MCF 10A (cell line): ENCODE results near the gene ADD3. TPM values are rescaled to one million over a fixed set of nuclear protein-coding genes. Genes with fewer than 3 reads are reported as not detected.

Source experiments
- BruUV-seq: library from RNA; stranded (reverse); fragments of 400-500 nt; replicated peaks from 2 replicates; lab custom pipeline; 2021; lab: Mats Ljungman, UMichigan
- CTCF ChIA-PET: fragments of 300-600 bp; sonication (Branson Sonifier 250); formaldehyde crosslinking; extraction: SDS; loops from one replicate; lab custom pipeline; 2021; ENCODE audit warnings: antibody characterized with exemption, inconsistent platforms; lab: Yijun Ruan, JAX
- POLR2A ChIA-PET: fragments of 300-600, 350-650 bp; sonication (Branson Sonifier 250); formaldehyde crosslinking; extraction: SDS; loops from one replicate; lab custom pipeline; 2020; ENCODE audit warnings: antibody characterized with exemption, inconsistent platforms; lab: Yijun Ruan, JAX
- DNase-seq: peaks from one replicate; pipeline ENCODE4 v3.0.0-alpha.2; 2018; ENCODE audit not compliant: unreplicated experiment
- H3K27ac Mint-ChIP-seq: one replicate; pipeline ENCODE4 v1.8.0; 2022; ENCODE audit warnings: mild to moderate bottlenecking, low read depth, mixed read lengths; ENCODE audit not compliant: unreplicated experiment
- H3K27me3 Mint-ChIP-seq: one replicate; pipeline ENCODE4 v1.8.0; 2022; ENCODE audit warnings: mixed read lengths; ENCODE audit not compliant: insufficient read depth, unreplicated experiment
- H3K36me3 Mint-ChIP-seq: one replicate; pipeline ENCODE4 v1.8.0; 2022; ENCODE audit warnings: mild to moderate bottlenecking, moderate library complexity, mixed read lengths; ENCODE audit not compliant: insufficient read depth, unreplicated experiment
- H3K4me1 Mint-ChIP-seq: one replicate; pipeline ENCODE4 v1.8.0; 2022; ENCODE audit warnings: mixed read lengths; ENCODE audit not compliant: insufficient read depth, unreplicated experiment
- H3K4me3 Mint-ChIP-seq: one replicate; pipeline ENCODE4 v1.8.0; 2022; ENCODE audit warnings: mild to moderate bottlenecking, moderate library complexity, mixed read lengths; ENCODE audit not compliant: unreplicated experiment
- H3K9me3 Mint-ChIP-seq: one replicate; pipeline ENCODE4 v1.8.0; 2022; ENCODE audit warnings: mixed read lengths; ENCODE audit not compliant: unreplicated experiment
- intact Hi-C: fragments of 100-400 bp; cut with micrococcal nuclease; formaldehyde crosslinking; loops from 2 replicates; pipeline ENCODE4 v1.14.1; 2022
- total RNA-seq: library from RNA; stranded (reverse); gene quantifications from 2 replicates; pipeline ENCODE4 v1.2.3, GENCODE V29; 2022
- TF ChIP-seq, protein P1 (sequence below): fragments of 200-600 bp; IDR thresholded peaks from one replicate; pipeline ENCODE4 v1.8.0; 2022; ENCODE audit warnings: antibody characterized with exemption, mild to moderate bottlenecking; ENCODE audit not compliant: unreplicated experiment

ADD3 gene
- total RNA-seq, 1 experiment from 2014 or later: 14.5 TPM

- Mint-ChIP-seq H3K27me3 (no peaks in the 10 kb centered on the region), H3K4me1 (peaks cover 6% of the 10 kb centered on the region), H3K9me3 (no peaks in the 10 kb centered on the region), H3K27ac (no peak overlapping the region), H3K36me3 (no peaks in the 10 kb centered on the region), H3K4me3 (no peak overlapping the region)
- TF ChIP-seq, protein P1, sequence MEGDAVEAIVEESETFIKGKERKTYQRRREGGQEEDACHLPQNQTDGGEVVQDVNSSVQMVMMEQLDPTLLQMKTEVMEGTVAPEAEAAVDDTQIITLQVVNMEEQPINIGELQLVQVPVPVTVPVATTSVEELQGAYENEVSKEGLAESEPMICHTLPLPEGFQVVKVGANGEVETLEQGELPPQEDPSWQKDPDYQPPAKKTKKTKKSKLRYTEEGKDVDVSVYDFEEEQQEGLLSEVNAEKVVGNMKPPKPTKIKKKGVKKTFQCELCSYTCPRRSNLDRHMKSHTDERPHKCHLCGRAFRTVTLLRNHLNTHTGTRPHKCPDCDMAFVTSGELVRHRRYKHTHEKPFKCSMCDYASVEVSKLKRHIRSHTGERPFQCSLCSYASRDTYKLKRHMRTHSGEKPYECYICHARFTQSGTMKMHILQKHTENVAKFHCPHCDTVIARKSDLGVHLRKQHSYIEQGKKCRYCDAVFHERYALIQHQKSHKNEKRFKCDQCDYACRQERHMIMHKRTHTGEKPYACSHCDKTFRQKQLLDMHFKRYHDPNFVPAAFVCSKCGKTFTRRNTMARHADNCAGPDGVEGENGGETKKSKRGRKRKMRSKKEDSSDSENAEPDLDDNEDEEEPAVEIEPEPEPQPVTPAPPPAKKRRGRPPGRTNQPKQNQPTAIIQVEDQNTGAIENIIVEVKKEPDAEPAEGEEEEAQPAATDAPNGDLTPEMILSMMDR: no peak
- BruUV-seq: no TSS peak
- no peak for DNase-seq
- intact Hi-C loops: no loop called here
- CTCF ChIA-PET: interaction anchor here (0.6 kb wide), 1 partner anchor 141 kb away, joined by 3 read pairs; no protein-coding TSS in a partner anchor
- POLR2A ChIA-PET: interaction anchor here (2.0 kb wide), 1 partner anchor 10 kb away, joined by 6 read pairs; the partner anchor contains the start of gene ADD3
Observed at GRCh38 chr10:109996766-109997171, 11.0 kb upstream of the ADD3 start.

DNA sequence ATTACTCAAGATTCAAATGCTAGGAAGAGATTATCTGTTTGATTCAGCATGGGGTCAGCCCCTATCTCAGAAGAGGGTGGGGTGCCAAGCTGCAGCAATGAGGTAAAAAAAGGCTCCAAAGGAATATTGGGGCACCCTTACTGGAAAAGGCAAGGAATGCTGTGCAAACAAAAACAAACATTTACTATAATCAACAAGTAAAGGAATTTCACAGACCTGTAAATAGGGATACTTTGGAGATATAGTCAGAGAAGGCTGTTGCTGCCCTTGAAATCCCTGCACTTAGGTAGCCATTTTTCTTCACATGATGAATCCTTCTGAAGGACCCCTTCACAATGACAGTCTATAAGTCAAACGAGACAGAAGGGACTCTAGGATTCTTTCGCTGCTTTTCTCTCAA, 10.6 kb upstream of the ADD3 start:
- DNase-seq: no peak
- intact Hi-C loops: no loop called here
- TF ChIP-seq, protein P1: no peak

DNA sequence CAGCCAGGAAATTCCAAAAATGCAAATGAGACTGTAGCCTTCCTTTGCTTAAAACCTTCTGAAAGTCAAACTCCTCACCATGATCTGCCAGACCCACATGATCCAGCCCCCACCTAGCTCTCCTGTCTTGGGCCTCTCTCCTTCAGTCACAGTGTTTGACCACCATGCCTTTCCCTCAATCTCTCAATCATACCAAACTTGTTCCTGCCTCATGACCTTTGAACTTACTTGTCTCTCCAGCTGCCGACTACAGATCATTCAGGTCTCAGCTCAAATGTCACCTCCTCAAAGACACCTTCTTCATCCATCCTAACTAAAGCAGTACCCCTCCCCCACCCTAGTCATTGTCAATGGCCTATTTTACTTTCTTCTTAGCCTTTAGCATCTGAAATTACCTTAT, 9.3 kb upstream of the ADD3 start:
- CTCF ChIA-PET: interaction anchor here (0.6 to 2.3 kb wide), 4 partner anchors 15 to 114 kb away, joined by 3 to 10 read pairs (median 6); no protein-coding TSS in a partner anchor

More for the DNA sequence above, 10.6 kb upstream of the ADD3 start:
- no peaks in the 10 kb centered on the region for H3K9me3 Mint-ChIP-seq
- ChIA-PET CTCF (interaction anchor here (0.5 to 0.6 kb wide), 2 partner anchors 140 to 1085 kb away, joined by 3 read pairs; no protein-coding TSS in a partner anchor), POLR2A (interaction anchor here (2.0 kb wide), 1 partner anchor 10 kb away, joined by 6 read pairs; the partner anchor contains the start of gene ADD3)
- H3K4me3 Mint-ChIP-seq: no peak overlapping the region
- BruUV-seq: no TSS peak
- no peaks in the 10 kb centered on the region for H3K27me3 Mint-ChIP-seq
- H3K4me1 Mint-ChIP-seq: peaks cover 6% of the 10 kb centered on the region
- H3K27ac Mint-ChIP-seq: no peak overlapping the region
- no peaks in the 10 kb centered on the region for H3K36me3 Mint-ChIP-seq

GRCh38 chr10:110002801-110003523, 4.8 kb upstream of the ADD3 start:
- H3K9me3 Mint-ChIP-seq: no peaks in the 10 kb centered on the region
- POLR2A ChIA-PET: no interaction called here
- CTCF ChIA-PET: interaction anchor here (0.6 to 1.5 kb wide), 3 partner anchors 48 to 119 kb away, joined by 3 to 6 read pairs (median 4); no protein-coding TSS in a partner anchor
- no peak for DNase-seq
- H3K4me3 Mint-ChIP-seq: no peak overlapping the region
- intact Hi-C loops: no loop called here
- H3K27me3 Mint-ChIP-seq: no peaks in the 10 kb centered on the region
- no TSS peak for BruUV-seq
- TF ChIP-seq, protein P1: no peak
- no peaks in the 10 kb centered on the region for H3K36me3 Mint-ChIP-seq
- H3K27ac Mint-ChIP-seq: no peak overlapping the region
- no peaks in the 10 kb centered on the region for H3K4me1 Mint-ChIP-seq

More for the DNA sequence above, 9.3 kb upstream of the ADD3 start:
- Mint-ChIP-seq H3K27me3 (no peaks in the 10 kb centered on the region), H3K9me3 (no peaks in the 10 kb centered on the region), H3K4me1 (peaks cover 6% of the 10 kb centered on the region), H3K27ac (no peak overlapping the region), H3K4me3 (no peak overlapping the region), H3K36me3 (no peaks in the 10 kb centered on the region)
- DNase-seq: no peak
- TF ChIP-seq, protein P1: no peak
- POLR2A ChIA-PET: interaction anchor here (1.4 to 2.0 kb wide), 2 partner anchors 9 to 105 kb away, joined by 4 to 6 read pairs; partner anchors contain the start of gene ADD3
- intact Hi-C loops: no loop called here
- no TSS peak for BruUV-seq
